H1 (cell line): ENCODE data around the gene HADHA. TPM values are rescaled to one million over a fixed set of nuclear protein-coding genes. Genes with fewer than 3 reads are reported as not detected.

ENCODE experiments used
- CTCF ChIP-seq, 3 experiments: IDR thresholded peaks; 1 replicate in 2 of 3; 2 replicates in 1 of 3; pipeline versions ENCODE4 v1.5.1 to v1.6.1; 2011; ENCODE audit warnings: low read length in 3 of 3, mild to moderate bottlenecking in 3 of 3, inconsistent platforms in 2 of 3, low read depth in 1 of 3, moderate library complexity in 1 of 3; ENCODE audit not compliant: insufficient read depth in 1 of 3; ENCODE audit errors: control extremely low read depth in 1 of 3
- SP2 ChIP-seq: IDR thresholded peaks from 2 replicates; pipeline ENCODE4 v1.6.1; 2012; ENCODE audit warnings: mild to moderate bottlenecking, low read length, inconsistent platforms
- TBP ChIP-seq: IDR thresholded peaks from 2 replicates; pipeline ENCODE4 v1.6.1; 2011; ENCODE audit warnings: low read depth, low read length, improper control_type of control experiment
- TCF12 ChIP-seq: IDR thresholded peaks from 2 replicates; pipeline ENCODE4 v1.6.1; 2011; ENCODE audit warnings: low read depth, mild to moderate bottlenecking, low read length
- polyA plus RNA-seq, 7 experiments: library from polyadenylated mRNA; depleted of rRNA in 3 of 7; stranded (reverse) in 5 of 7; unstranded in 2 of 7; fragments of >200 nt in 5 of 7; fragments of 200-250 nt in 2 of 7; gene quantifications; 1 replicate in 5 of 7; 2 replicates in 1 of 7; 4 replicates in 1 of 7; pipeline versions ENCODE4 v1.2.1 to v1.2.3, GENCODE V29; 2011 to 2013; ENCODE audit warnings: missing spikeins in 2 of 7, mixed read lengths in 2 of 7
- total RNA-seq: library from RNA; stranded (reverse); fragmentation: NEBNext Ultra II Directional; extraction: Animal tissue kit (Norgen Biotek cat#: 25700); gene quantifications from 2 replicates; pipeline ENCODE4 v1.2.1, GENCODE V29; 2021

HADHA gene
- total and polyA plus RNA-seq, 2 of the 8 experiments (the other 6 are each of a cell fraction or from before 2014, with no cell fraction given), result 64.6 to 131 TPM

- TF ChIP-seq CTCF (IDR thresholded peaks at IDR 0.05; ENCODE audit: control extremely low read depth in 1 of 3, insufficient read depth in 1 of 3, low read depth in 1 of 3, low read length in 3 of 3) (no peak), TBP (no peak), SP2 (no peak), TCF12 (no peak)
Observed at GRCh38 chr2:26217720-26218119, 26.7 kb downstream of the HADHA start (continued).
